ENCODE data around the gene CCDC74A.
"Not testable (repeated sequence)": the region's sequence is repeated elsewhere in the genome, so short reads cannot be mapped to it uniquely, and the experiment has no call there.

Gene CCDC74A

DNA sequence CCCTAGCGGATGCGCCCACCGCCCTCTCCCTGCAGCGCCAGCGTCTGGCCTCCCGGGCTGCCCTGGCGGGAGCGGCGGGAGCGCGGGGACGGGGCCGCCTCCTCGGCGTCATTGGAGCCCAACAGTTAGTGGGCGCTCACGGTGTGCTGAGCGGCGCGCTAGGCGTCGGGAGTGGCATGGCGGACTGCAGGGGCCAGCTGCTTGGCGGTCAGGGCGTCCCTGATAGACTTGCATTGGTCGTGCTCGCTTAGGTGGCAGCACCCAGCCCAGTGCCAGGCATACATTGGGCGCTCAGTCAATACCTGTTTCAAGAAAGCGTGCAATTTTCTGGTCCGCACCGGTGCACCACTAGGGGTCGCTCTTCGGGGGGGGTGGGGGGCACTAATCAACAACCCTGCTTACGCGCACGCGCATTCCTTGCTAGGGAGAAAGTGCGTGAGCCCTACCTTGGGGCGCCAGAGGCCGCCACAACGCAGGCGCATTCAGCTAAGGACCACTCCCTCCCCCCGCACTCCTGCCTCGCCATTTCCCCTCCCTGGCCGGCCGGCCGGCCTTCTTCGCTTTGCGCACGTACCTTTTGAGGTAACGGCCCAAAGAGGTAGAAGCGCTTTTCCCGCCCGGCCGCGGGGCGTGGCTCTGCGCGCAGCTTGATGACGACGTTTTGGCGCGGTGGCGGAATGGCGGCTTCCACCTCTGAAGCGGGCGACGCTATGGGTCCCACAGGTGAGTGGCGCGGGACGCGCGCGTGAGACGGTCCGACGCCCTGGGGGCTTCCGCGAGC, 35.1 kb upstream of the CCDC74A start:
- peak; percentile 84 for TF ChIP-seq CTCF (IDR thresholded peaks at IDR 0.05; ENCODE audit: low read depth, low read length)
- H3K4me3 ChIP-seq (replicated peaks in 1 of 2; ENCODE audit: low read depth in 2 of 2, low read length in 2 of 2) = peak overlapping the region; percentile 82 to 84
- DNase-seq (ENCODE audit: low read depth in 2 of 2) = peak; percentile 94 to 95

GRCh38 chr2:131493199-131493968, 34.3 kb upstream of the CCDC74A start:
- DNase-seq (ENCODE audit: low read depth in 2 of 2) = peak; percentile 8 to 9
- TF ChIP-seq CTCF (IDR thresholded peaks at IDR 0.05; ENCODE audit: low read depth, low read length) = no peak

DNA sequence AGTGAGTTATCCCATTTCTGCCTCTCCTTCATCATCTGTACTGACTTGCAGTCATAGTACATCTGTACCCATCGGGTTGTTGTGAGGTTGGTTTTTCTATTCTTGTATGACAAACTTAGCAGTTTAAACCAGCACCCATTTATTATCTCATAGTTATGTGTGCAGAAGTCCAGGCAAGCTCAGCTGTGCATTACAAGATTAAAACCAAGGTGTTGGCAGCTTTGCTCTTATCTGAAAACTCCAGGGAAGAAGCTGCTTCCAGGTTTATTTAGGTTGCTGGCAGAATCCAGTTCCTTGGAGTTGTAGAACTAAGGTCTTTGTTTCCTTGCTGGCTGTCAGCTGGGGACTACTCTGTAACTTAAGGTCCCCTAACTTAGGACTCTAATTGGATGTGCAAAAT, 32.2 kb upstream of the CCDC74A start:
- DNase-seq (ENCODE audit: low read depth in 2 of 2); H3K4me3 ChIP-seq (replicated peaks in 1 of 2; ENCODE audit: low read depth in 2 of 2, low read length in 2 of 2): not testable (repeated sequence)

More at GRCh38 chr2:131493199-131493968, 34.3 kb upstream of the CCDC74A start:
- peak overlapping the region; percentile 82 to 84 for H3K4me3 ChIP-seq (replicated peaks in 1 of 2; ENCODE audit: low read depth in 2 of 2, low read length in 2 of 2)

GRCh38 chr2:131498321-131498973, 29.2 kb upstream of the CCDC74A start:
- H3K4me3 ChIP-seq (replicated peaks in 1 of 2; ENCODE audit: low read depth in 2 of 2, low read length in 2 of 2) = not testable (repeated sequence)
- peak; percentile 25 to 73 for DNase-seq (ENCODE audit: low read depth in 2 of 2)

DNA sequence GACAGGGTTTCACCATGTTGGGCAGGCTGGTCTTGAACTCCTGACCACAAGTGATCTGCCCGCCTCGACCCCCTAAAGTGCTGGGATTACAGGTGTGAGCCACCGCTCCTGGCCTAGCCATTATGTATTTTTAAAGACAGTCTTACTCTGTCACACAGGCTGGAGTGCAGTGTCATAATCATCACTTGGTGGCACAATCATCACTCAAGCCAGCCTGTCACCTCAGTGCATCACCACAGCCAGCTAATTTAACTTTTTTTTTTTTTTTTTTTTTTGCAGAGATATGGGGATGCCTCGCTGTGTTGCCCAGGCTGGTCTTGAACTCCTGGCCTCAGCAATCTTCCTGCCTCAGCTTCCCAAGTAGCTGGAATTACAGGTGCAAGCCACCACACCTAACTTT, 24.1 kb upstream of the CCDC74A start:
- H3K4me3 ChIP-seq (replicated peaks in 1 of 2; ENCODE audit: low read depth in 2 of 2, low read length in 2 of 2); DNase-seq (ENCODE audit: low read depth in 2 of 2): not testable (repeated sequence)

DNA sequence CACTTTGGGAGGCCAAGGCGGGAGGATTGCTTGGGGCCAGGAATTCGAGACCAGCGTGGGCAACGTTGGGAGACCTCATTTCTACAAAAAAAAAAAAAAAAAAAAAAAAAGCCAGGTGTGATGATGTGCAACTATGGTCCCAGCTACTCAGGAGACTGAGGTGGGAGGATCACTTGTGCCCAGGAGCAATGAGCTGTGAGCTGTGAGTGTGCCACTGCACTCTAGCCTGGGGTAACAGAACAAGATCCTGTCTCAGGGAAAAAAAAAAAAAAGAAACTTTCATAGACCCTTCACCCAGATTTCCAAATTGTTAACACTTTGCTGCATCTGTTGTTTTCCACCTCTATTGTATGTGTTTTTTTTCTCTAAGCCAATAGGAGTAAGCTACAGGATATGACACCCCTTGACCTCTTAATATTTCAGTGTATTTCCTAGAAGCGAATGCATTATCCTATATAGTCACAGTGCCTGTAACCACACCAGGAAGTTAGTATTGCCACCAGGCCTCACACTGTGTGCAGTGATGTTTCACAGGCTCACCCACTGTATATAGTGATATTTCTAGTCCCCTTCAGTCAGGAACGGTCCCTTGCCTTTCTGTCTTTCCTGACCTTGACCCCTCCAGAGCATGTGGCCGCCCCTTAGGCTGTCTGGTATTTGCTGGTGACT, 23.5 kb upstream of the CCDC74A start:
- not testable (repeated sequence) for DNase-seq (ENCODE audit: low read depth in 2 of 2); H3K4me3 ChIP-seq (replicated peaks in 1 of 2; ENCODE audit: low read depth in 2 of 2, low read length in 2 of 2)

- DNase-seq (ENCODE audit: low read depth in 2 of 2) = no peak
- H3K4me3 ChIP-seq (replicated peaks in 1 of 2; ENCODE audit: low read depth in 2 of 2, low read length in 2 of 2) = no peak overlapping the region
- TF ChIP-seq CTCF (IDR thresholded peaks at IDR 0.05; ENCODE audit: low read depth, low read length) = no peak
Observed at GRCh38 chr2:131509615-131510014, 18.1 kb upstream of the CCDC74A start.

GRCh38 chr2:131511291-131511968, 16.3 kb upstream of the CCDC74A start:
- not testable (repeated sequence) for H3K4me3 ChIP-seq (replicated peaks in 1 of 2; ENCODE audit: low read depth in 2 of 2, low read length in 2 of 2)
- peak in 1 of 2 donors; percentile 70 for DNase-seq (ENCODE audit: low read depth in 2 of 2)

GRCh38 chr2:131511969-131512870, 15.5 kb upstream of the CCDC74A start:
- DNase-seq (ENCODE audit: low read depth in 2 of 2) = not testable (repeated sequence)

DNA sequence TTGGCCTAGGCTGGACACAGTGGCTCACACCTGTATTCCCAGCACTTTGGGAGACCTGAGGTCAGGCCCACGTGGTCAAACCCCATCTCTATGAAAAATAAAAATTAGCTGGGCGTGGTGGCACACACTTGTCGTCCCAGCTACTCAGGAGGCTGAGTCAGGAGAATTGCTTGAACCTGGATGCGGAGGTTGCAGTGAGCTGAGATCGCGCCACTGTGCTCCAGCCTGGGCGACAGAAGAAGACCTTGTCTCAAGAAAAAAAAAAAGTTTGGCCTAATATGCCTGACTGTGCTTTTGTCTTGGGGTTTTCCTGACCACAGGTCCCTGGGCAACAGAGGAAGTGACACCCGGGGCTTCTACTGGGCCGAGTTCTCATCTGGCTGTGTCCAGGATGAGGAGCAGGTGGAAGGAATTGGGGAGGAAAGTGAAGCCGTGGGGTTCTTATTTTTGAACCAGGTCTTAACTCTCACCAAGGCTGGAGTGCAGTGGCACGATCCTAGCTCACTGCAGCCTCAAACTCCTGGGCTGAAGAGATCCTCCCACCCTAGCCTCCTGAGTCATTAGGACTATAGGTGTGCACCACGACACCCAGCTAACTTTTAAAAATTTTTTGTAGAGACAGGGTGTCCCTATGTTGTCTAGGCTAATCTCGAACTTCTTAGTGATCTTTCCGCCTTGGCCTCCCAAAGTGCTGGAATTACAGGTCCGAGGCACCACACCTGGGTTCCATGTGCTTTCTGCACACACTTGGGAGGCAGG, 13.1 kb upstream of the CCDC74A start:
- DNase-seq (ENCODE audit: low read depth in 2 of 2) = not testable (repeated sequence)

More at GRCh38 chr2:131511969-131512870, 15.5 kb upstream of the CCDC74A start:
- not testable (repeated sequence) for H3K4me3 ChIP-seq (replicated peaks in 1 of 2; ENCODE audit: low read depth in 2 of 2, low read length in 2 of 2)

DNA sequence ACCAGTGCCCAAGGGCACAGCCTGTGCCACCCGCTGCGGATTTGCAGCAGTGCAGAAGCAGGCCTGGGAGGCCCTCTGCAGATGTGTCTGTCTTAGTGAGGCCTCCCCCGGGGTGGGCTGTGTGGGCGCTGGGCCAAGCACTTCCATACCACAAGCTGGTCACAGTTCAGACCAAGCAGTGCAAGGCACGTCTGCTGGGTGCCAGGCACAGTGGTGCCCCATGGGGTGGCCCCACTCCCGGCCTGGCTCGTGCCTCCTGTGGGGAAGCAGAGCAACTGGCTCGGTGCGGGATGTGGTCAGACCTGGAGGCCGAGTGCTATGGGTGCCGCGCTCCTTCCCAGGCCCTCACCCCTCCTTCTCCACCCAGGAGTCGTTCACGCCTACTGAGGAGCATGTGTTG, 12.5 kb upstream of the CCDC74A start:
- DNase-seq (ENCODE audit: low read depth in 2 of 2) = not testable (repeated sequence)

More for the DNA sequence above, 13.1 kb upstream of the CCDC74A start:
- H3K4me3 ChIP-seq (replicated peaks in 1 of 2; ENCODE audit: low read depth in 2 of 2, low read length in 2 of 2) = not testable (repeated sequence)

More for the DNA sequence above, 12.5 kb upstream of the CCDC74A start:
- H3K4me3 ChIP-seq (replicated peaks in 1 of 2; ENCODE audit: low read depth in 2 of 2, low read length in 2 of 2) = not testable (repeated sequence)

Data from cardiac fibroblast (primary cell).